H1 (cell line): ENCODE measurements around the gene IFIT2. TPM values are rescaled to one million over a fixed set of nuclear protein-coding genes. Genes with fewer than 3 reads are reported as not detected.
"Not testable (repeated sequence)": the region's sequence is repeated elsewhere in the genome, so short reads cannot be mapped to it uniquely, and the experiment has no call there.

ENCODE experiments used
- CTCF ChIA-PET: fragments of 300-600 bp; sonication (Branson Sonifier 250); formaldehyde crosslinking; loops from one replicate; lab custom pipeline; 2021; ENCODE audit not compliant: partially characterized antibody; lab: Charles Lee
- POLR2A ChIA-PET: fragments of 300-600 bp; sonication (Branson Sonifier 250); formaldehyde crosslinking; loops from one replicate; lab custom pipeline; 2021; ENCODE audit warnings: inconsistent platforms; ENCODE audit not compliant: partially characterized antibody; lab: Charles Lee
- DNase-seq, 2 experiments: peaks; one replicate each; pipeline versions ENCODE4 v3.0.0 to v3.0.0-alpha.2; 2010 to 2022; ENCODE audit warnings: low spot score in 2 of 2, low read depth in 1 of 2, mixed read lengths in 1 of 2
- FAIRE-seq: peaks from 2 replicates; lab custom pipeline; 2011; peaks lifted over from hg19 to GRCh38; lab: Jason Lieb, UNC
- H2AFZ ChIP-seq: 2 replicates; pipeline ENCODE4 v1.8.1; 2012; ENCODE audit warnings: low read length, inconsistent platforms
- H2AK5ac ChIP-seq: 2 replicates; pipeline ENCODE4 v1.6.1; 2013; ENCODE audit warnings: low read depth, low read length
- H2BK120ac ChIP-seq: replicated peaks from 2 replicates; pipeline ENCODE3; 2013; ENCODE audit warnings: low read depth, low read length, inconsistent platforms
- H2BK12ac ChIP-seq: 2 replicates; pipeline ENCODE4 v1.6.1; 2013; ENCODE audit warnings: low read depth, low read length
- H2BK15ac ChIP-seq: 2 replicates; pipeline ENCODE4 v1.6.1; 2013; ENCODE audit warnings: low read length
- H2BK20ac ChIP-seq: 2 replicates; pipeline ENCODE4 v1.6.1; 2013; ENCODE audit warnings: low read length
- H2BK5ac ChIP-seq: 2 replicates; pipeline ENCODE4 v1.6.1; 2013; ENCODE audit warnings: low read depth, low read length
- H3K14ac ChIP-seq: 2 replicates; pipeline ENCODE4 v1.6.1; 2013; ENCODE audit warnings: inconsistent platforms; ENCODE audit not compliant: insufficient read length
- H3K18ac ChIP-seq: 2 replicates; pipeline ENCODE4 v1.6.1; 2013; ENCODE audit warnings: low read length; ENCODE audit errors: extremely low read depth
- H3K23ac ChIP-seq: 2 replicates; pipeline ENCODE4 v1.6.1; 2013; ENCODE audit warnings: inconsistent platforms; ENCODE audit not compliant: insufficient read length
- H3K23me2 ChIP-seq: 2 replicates; pipeline ENCODE4 v1.6.1; 2013; ENCODE audit warnings: low read depth, low read length
- H3K27ac ChIP-seq: 2 replicates; pipeline ENCODE4 v1.6.1; 2011; ENCODE audit warnings: low read depth, low read length, inconsistent platforms
- H3K27me3 ChIP-seq, 4 experiments: replicated peaks in 1 of 4; 1 replicate in 1 of 4; 2 replicates in 3 of 4; pipeline versions ENCODE4 v1.6.1 to v1.8.1; 2011 to 2013; ENCODE audit warnings: low read length in 3 of 4, mild to moderate bottlenecking in 3 of 4, inconsistent platforms in 2 of 4, mixed read lengths in 2 of 4, moderate library complexity in 1 of 4; ENCODE audit not compliant: control insufficient read depth in 3 of 4, insufficient read depth in 3 of 4; ENCODE audit errors: extremely low read depth in 1 of 4
- H3K36me3 ChIP-seq, 4 experiments: 2 replicates each; pipeline versions ENCODE4 v1.6.1 to v1.8.1; 2011 to 2013; ENCODE audit warnings: mild to moderate bottlenecking in 4 of 4, low read length in 3 of 4, moderate library complexity in 2 of 4, control low read depth in 1 of 4, inconsistent platforms in 1 of 4; ENCODE audit not compliant: insufficient read depth in 4 of 4, control insufficient read depth in 2 of 4
- H3K4ac ChIP-seq: replicated peaks from 2 replicates; pipeline ENCODE3; 2013; ENCODE audit warnings: low read length, low read depth, mixed read lengths, inconsistent platforms; ENCODE audit not compliant: insufficient read length
- H3K4me1 ChIP-seq, 4 experiments: replicated peaks in 1 of 4; 1 replicate in 1 of 4; 2 replicates in 3 of 4; pipeline versions ENCODE4 v1.6.1 to v1.8.1; 2011 to 2013; ENCODE audit warnings: low read length in 3 of 4, inconsistent platforms in 2 of 4, mixed read lengths in 1 of 4; ENCODE audit not compliant: insufficient read depth in 4 of 4, control insufficient read depth in 3 of 4
- H3K4me2 ChIP-seq, 2 experiments: 2 replicates each; pipeline versions ENCODE4 v1.6.1 to v1.8.1; 2011 to 2013; ENCODE audit warnings: low read depth in 2 of 2, low read length in 2 of 2, control low read depth in 1 of 2, inconsistent platforms in 1 of 2, mild to moderate bottlenecking in 1 of 2; ENCODE audit not compliant: insufficient read depth in 1 of 2
- H3K4me3 ChIP-seq, 4 experiments: fragments of 200-600, 300-600 bp in 1 of 4; sonication (generic), shearing (Covaris generic), sonication (Bioruptor Twin) in 1 of 4; 2 replicates each; pipeline versions ENCODE4 v1.5.1 to v1.8.1; 2011 to 2016; ENCODE audit warnings: low read length in 4 of 4, low read depth in 3 of 4, control low read depth in 2 of 4, inconsistent platforms in 2 of 4, mild to moderate bottlenecking in 2 of 4, mixed read lengths in 1 of 4, moderate library complexity in 1 of 4; ENCODE audit not compliant: insufficient read depth in 2 of 4; ENCODE audit errors: extremely low read depth in 1 of 4
- H3K56ac ChIP-seq: replicated peaks from 2 replicates; pipeline ENCODE3; 2013; ENCODE audit warnings: low read depth, mild to moderate bottlenecking, mixed read lengths, low read length, inconsistent platforms; ENCODE audit not compliant: insufficient read length
- H3K79me1 ChIP-seq: 2 replicates; pipeline ENCODE4 v1.6.1; 2013; ENCODE audit warnings: low read depth, low read length, control low read depth
- H3K79me2 ChIP-seq, 2 experiments: 2 replicates each; pipeline versions ENCODE4 v1.6.1 to v1.8.1; 2012 to 2013; ENCODE audit warnings: low read length in 2 of 2, mild to moderate bottlenecking in 2 of 2, inconsistent platforms in 1 of 2; ENCODE audit not compliant: insufficient read depth in 2 of 2, control insufficient read depth in 1 of 2
- H3K9ac ChIP-seq, 4 experiments: replicated peaks in 1 of 4; 1 replicate in 1 of 4; 2 replicates in 3 of 4; pipeline versions ENCODE4 v1.6.1 to v1.8.1; 2011 to 2013; ENCODE audit warnings: low read depth in 3 of 4, low read length in 3 of 4, control low read depth in 2 of 4, mild to moderate bottlenecking in 2 of 4, moderate library complexity in 2 of 4, inconsistent platforms in 1 of 4; ENCODE audit errors: extremely low read depth in 1 of 4
- H3K9me3 ChIP-seq, 2 experiments: 2 replicates each; pipeline versions ENCODE4 v1.6.1 to v1.8.1; 2012 to 2013; ENCODE audit warnings: mild to moderate bottlenecking in 2 of 2, moderate library complexity in 2 of 2, control low read depth in 1 of 2, inconsistent platforms in 1 of 2, low read depth in 1 of 2, low read length in 1 of 2, mixed read lengths in 1 of 2; ENCODE audit not compliant: insufficient read depth in 2 of 2
- H4K20me1 ChIP-seq, 2 experiments: replicated peaks in 1 of 2; 2 replicates each; pipeline versions ENCODE3 to v1.8.1; 2011 to 2013; ENCODE audit warnings: inconsistent platforms in 2 of 2, low read length in 2 of 2, mild to moderate bottlenecking in 1 of 2; ENCODE audit not compliant: insufficient read depth in 2 of 2, control insufficient read depth in 1 of 2
- H4K5ac ChIP-seq: 2 replicates; pipeline ENCODE4 v1.6.1; 2013; ENCODE audit warnings: low read length, low read depth, mixed read lengths, inconsistent platforms; ENCODE audit not compliant: insufficient read length
- H4K8ac ChIP-seq: 2 replicates; pipeline ENCODE4 v1.8.0; 2013; ENCODE audit warnings: mild to moderate bottlenecking, moderate library complexity, low read length, inconsistent platforms; ENCODE audit not compliant: insufficient read depth; ENCODE audit errors: extremely low read depth
- H4K91ac ChIP-seq: replicated peaks from 2 replicates; pipeline ENCODE3; 2013; ENCODE audit warnings: low read length, mixed read lengths, inconsistent platforms; ENCODE audit not compliant: insufficient read length
- whole genome bisulfite sequencing, 2 experiments: shearing (Covaris generic) in 1 of 2; methylation state at CpG; one replicate each; pipeline versions ENCODE4 v1.1.6 to v1.1.7; 2013 to 2015; ENCODE audit warnings: low lambda C conversion rate in 2 of 2, mixed read lengths in 2 of 2, inconsistent platforms in 1 of 2, low coverage in 1 of 2, missing lambda C conversion rate in 1 of 2; ENCODE audit not compliant: insufficient replicate concordance in 2 of 2, insufficient coverage in 1 of 2, insufficient read length in 1 of 2; ENCODE audit errors: extremely low coverage in 1 of 2, missing lambda C conversion rate in 1 of 2; 5-methylcytosine and 5-hydroxymethylcytosine counted together
- polyA plus RNA-seq, 7 experiments: library from polyadenylated mRNA; depleted of rRNA in 3 of 7; stranded (reverse) in 5 of 7; unstranded in 2 of 7; fragments of >200 nt in 5 of 7; fragments of 200-250 nt in 2 of 7; gene quantifications; 1 replicate in 5 of 7; 2 replicates in 1 of 7; 4 replicates in 1 of 7; pipeline versions ENCODE4 v1.2.1 to v1.2.3, GENCODE V29; 2011 to 2013; ENCODE audit warnings: missing spikeins in 2 of 7, mixed read lengths in 2 of 7
- total RNA-seq: library from RNA; stranded (reverse); fragmentation: NEBNext Ultra II Directional; extraction: Animal tissue kit (Norgen Biotek cat#: 25700); gene quantifications from 2 replicates; pipeline ENCODE4 v1.2.1, GENCODE V29; 2021

The IFIT2 gene
- total and polyA plus RNA-seq, 2 of the 8 experiments (the other 6 are each of a cell fraction or from before 2014, with no cell fraction given) = 0.03 to 0.35 TPM

DNA sequence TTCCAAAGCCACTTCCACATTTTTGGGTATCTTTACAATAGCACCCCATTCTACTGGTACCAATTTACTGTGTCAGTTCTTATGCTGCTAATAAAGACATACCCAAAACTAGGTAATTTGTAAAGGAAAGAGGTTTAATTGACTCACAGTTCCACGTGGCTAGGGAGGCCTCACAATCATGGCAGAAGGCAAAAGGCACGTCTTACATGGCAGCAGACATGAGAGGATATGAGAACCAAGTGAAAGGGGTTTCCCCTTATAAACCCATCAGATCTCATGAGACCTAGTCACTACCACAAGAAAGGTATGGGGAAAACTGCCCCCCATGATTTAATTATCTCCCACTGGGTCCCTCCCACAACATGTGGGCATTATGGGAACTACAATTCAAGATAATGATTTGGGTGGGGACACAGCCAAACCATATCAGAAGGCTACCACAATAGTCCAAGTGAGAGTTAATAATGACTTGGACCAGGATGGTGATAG, 46.7 kb upstream of the IFIT2 start:
- H3K79me2 ChIP-seq, H2AK5ac ChIP-seq, H3K23ac ChIP-seq, DNase-seq, H4K91ac ChIP-seq, H3K18ac ChIP-seq, H2BK20ac ChIP-seq, POLR2A ChIA-PET, FAIRE-seq, H4K20me1 ChIP-seq, H3K9ac ChIP-seq, H2BK12ac ChIP-seq, H2BK15ac ChIP-seq, H3K56ac ChIP-seq, H3K27me3 ChIP-seq, H3K27ac ChIP-seq, H3K14ac ChIP-seq, H3K79me1 ChIP-seq, H2BK5ac ChIP-seq, H4K5ac ChIP-seq, H3K4me3 ChIP-seq, H3K36me3 ChIP-seq, H3K4ac ChIP-seq, H2AFZ ChIP-seq, H2BK120ac ChIP-seq, H4K8ac ChIP-seq, H3K4me2 ChIP-seq, H3K23me2 ChIP-seq: not testable (repeated sequence)
- 85% methylated on average over 2 of the region's 2 CpGs; no CpG with 5 or more reads in 1 of the 2 experiments for WGBS, 2 experiments
- Histone ChIP-seq H3K9me3 (peaks cover 9 to 16% of the 10 kb centered on the region in 2 experiments), H3K4me1 (peaks cover 0 to 12% (median 4%) of the 10 kb centered on the region in 4 experiments; a peak in 6 of 7 replicates)
- CTCF ChIA-PET = interaction anchor here (1.3 to 1.4 kb wide), 2 partner anchors 38 to 159 kb away, joined by 3 read pairs; partner anchors contain the start of gene IFIT5
